Gastroesophageal sphincter (tissue), 4 donors: Measurements from ENCODE around the gene SUSD2. TPM values are rescaled to one million over a fixed set of nuclear protein-coding genes. Genes with fewer than 3 reads are reported as not detected.

Experiments used
- ATAC-seq: fragments of 150-250 bp; one replicate; pipeline ENCODE4 v1.9.1; 2016; ENCODE audit warnings: mild to moderate bottlenecking, moderate library complexity
- H3K27ac ChIP-seq, 4 donors: fragments of 200-600 bp; sonication (generic) in 3 of 4; 1 replicate in 3 of 4; 2 replicates in 1 of 4; pipeline ENCODE4 v1.5.1; 2016 to 2019
- H3K27me3 ChIP-seq: fragments of 200-600 bp; sonication (generic); one replicate; pipeline ENCODE4 v1.5.1; 2019
- H3K36me3 ChIP-seq, 2 donors: fragments of 200-600 bp; sonication (generic); one replicate each; pipeline ENCODE4 v1.5.1; 2019; ENCODE audit warnings: control low read depth in 1 of 2
- H3K4me1 ChIP-seq, 3 donors: fragments of 200-600 bp; sonication (generic); 1 replicate in 2 of 3; 2 replicates in 1 of 3; pipeline ENCODE4 v1.5.1; 2016 to 2019; ENCODE audit warnings: control low read depth in 2 of 3
- H3K4me3 ChIP-seq, 2 donors: fragments of 200-600 bp; sonication (generic); one replicate each; pipeline ENCODE4 v1.5.1; 2019; ENCODE audit warnings: mild to moderate bottlenecking in 1 of 2, moderate library complexity in 1 of 2
- H3K9me3 ChIP-seq, 3 donors: fragments of 200-600 bp; sonication (generic); one replicate each; pipeline ENCODE4 v1.5.1; 2017 to 2019; ENCODE audit warnings: control low read depth in 2 of 3
- EP300 ChIP-seq: sonication (generic); formaldehyde crosslinking; IDR thresholded peaks from one replicate; pipeline ENCODE4 v1.6.1; 2017; ENCODE audit warnings: antibody characterized with exemption, mild to moderate bottlenecking
- POLR2A ChIP-seq, 2 donors: fragments of 450-650 bp; IDR thresholded peaks; one replicate each; pipeline ENCODE4 v1.6.1; 2017; ENCODE audit warnings: antibody characterized with exemption in 2 of 2, mild to moderate bottlenecking in 2 of 2, moderate library complexity in 1 of 2
- POLR2AphosphoS5 ChIP-seq: sonication (generic); formaldehyde crosslinking; IDR thresholded peaks from one replicate; pipeline ENCODE4 v1.6.1; 2017; ENCODE audit warnings: antibody characterized with exemption
- WGBS, 2 donors: methylation state at CpG; one replicate each; pipeline ENCODE4 v1.1.5; 2018; ENCODE audit warnings: low coverage in 1 of 2; 5-methylcytosine and 5-hydroxymethylcytosine counted together
- total RNA-seq, 4 donors: library from RNA; depleted of rRNA; stranded (reverse); fragments of >200 nt; gene quantifications; one replicate each; pipeline ENCODE4 v1.1.0, GENCODE V29; 2016
- TF ChIP-seq, protein P1 (sequence below), 4 experiments: fragments of 200-600 bp in 2 of 4; fragments of 450-650 bp in 2 of 4; sonication (generic) in 1 of 4; IDR thresholded peaks; one replicate each; pipeline ENCODE4 v1.5.1; 2017 to 2019; ENCODE audit warnings: antibody characterized with exemption in 4 of 4, mild to moderate bottlenecking in 2 of 4, moderate library complexity in 2 of 4

Gene SUSD2
- total RNA-seq, 4 donors from 2014 or later = 2.4 to 5.0 (median 4.4) TPM

DNA sequence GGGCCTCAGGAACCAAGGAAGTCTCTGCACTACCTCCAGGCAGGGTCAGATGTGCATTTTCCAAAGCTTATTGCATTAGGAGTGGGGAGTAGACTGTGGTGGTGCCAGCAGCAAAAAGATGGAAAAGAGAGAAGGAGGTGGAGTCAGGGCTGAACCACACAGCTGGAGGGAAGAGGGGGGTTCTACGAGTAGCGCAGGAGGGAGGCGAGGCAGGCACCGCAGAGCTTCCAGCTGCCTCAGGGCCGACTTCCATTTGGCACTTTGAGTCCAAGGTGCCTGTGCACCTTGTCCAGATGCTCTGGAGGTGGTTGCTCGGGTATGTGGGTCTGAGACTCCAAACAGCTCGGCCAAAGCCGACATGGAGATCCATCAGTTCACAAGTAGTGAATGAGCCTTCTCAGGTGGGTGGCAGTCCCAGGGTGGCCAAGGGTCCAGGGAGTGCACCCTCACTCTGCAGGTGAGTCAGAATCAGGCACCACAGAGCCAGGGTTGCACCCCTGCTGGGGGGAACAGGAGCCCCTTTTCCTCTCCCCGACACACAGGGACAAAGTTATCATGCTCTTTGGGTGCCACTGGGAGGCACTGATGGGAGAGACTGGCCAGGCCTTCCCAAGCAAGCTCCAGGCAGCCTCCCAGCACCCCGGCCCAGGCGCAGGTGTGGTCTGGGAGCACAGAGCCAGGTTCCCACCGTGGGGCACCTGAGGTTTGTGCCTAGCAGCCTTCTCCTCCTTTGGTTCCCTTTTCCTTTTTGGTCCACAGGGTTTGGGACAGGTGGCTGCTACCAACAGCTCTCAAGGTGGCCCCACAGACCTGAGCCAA, 33.4 kb downstream of the SUSD2 start:
- Histone ChIP-seq H3K36me3 (peaks cover 0 to 6% of the 10 kb centered on the region in 2 donors), H3K9me3 (no peaks in the 10 kb centered on the region), H3K4me1 (no peaks in the 10 kb centered on the region), H3K4me3 (no peak overlapping the region), H3K27ac (no peak overlapping the region), H3K27me3 (no peaks in the 10 kb centered on the region)
- 80% methylated on average over 1 of the region's 12 CpGs; no CpG with 5 or more reads in 1 of the 2 donors for WGBS, 2 donors
- no peak for ATAC-seq
- no peak for TF ChIP-seq POLR2AphosphoS5
- TF ChIP-seq, protein P1, sequence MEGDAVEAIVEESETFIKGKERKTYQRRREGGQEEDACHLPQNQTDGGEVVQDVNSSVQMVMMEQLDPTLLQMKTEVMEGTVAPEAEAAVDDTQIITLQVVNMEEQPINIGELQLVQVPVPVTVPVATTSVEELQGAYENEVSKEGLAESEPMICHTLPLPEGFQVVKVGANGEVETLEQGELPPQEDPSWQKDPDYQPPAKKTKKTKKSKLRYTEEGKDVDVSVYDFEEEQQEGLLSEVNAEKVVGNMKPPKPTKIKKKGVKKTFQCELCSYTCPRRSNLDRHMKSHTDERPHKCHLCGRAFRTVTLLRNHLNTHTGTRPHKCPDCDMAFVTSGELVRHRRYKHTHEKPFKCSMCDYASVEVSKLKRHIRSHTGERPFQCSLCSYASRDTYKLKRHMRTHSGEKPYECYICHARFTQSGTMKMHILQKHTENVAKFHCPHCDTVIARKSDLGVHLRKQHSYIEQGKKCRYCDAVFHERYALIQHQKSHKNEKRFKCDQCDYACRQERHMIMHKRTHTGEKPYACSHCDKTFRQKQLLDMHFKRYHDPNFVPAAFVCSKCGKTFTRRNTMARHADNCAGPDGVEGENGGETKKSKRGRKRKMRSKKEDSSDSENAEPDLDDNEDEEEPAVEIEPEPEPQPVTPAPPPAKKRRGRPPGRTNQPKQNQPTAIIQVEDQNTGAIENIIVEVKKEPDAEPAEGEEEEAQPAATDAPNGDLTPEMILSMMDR (IDR thresholded peaks at IDR 0.05) = no peak
- no peak for TF ChIP-seq EP300
- no peak for TF ChIP-seq POLR2A (IDR thresholded peaks at IDR 0.05)

DNA sequence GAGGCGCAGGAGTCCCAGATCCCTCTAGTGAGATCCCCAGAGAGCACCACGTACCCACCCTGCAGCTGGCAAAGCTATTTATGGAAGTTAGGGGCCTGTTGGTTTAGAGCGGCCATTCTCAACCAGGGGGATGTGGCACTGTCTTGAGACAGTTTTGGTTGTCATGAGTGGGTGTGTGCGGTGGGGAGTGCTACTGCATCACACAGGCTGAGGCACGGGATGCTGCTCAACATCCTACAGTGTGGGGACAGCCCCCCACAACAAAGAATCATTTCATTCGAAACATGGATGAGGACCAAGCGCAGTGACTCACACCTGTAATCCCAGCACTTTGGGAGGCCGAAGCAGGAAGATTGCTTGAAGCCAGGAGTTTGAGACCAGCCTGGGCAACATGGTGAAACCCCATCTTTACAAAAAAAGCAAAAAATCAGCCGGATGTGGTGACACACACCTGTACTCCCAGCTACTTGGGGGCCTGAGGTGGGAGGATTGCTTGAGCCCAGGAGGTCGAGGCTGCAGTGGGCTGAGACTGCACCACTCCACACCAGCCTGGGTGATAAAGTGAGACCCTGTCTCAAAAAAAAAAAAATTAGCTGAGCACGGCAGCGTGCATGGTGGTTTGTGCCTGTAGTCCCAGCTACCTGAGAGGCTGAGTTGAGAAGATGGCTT, 35.4 kb downstream of the SUSD2 start:
- H3K4me3 ChIP-seq = no peak overlapping the region
- H3K36me3 ChIP-seq = peaks cover 0 to 13% of the 10 kb centered on the region in 2 donors
- no peaks in the 10 kb centered on the region for H3K27me3 ChIP-seq
- ATAC-seq = no peak
- TF ChIP-seq POLR2A (IDR thresholded peaks at IDR 0.05) (no peak), EP300 (no peak), POLR2AphosphoS5 (no peak)
- TF ChIP-seq, protein P1 (IDR thresholded peaks at IDR 0.05) = no peak
- H3K27ac ChIP-seq = no peak overlapping the region
- H3K9me3 ChIP-seq = no peaks in the 10 kb centered on the region
- 89 to 93% methylated on average over 7 to 8 of the region's 12 CpGs for WGBS, 2 donors
- H3K4me1 ChIP-seq = no peaks in the 10 kb centered on the region

DNA sequence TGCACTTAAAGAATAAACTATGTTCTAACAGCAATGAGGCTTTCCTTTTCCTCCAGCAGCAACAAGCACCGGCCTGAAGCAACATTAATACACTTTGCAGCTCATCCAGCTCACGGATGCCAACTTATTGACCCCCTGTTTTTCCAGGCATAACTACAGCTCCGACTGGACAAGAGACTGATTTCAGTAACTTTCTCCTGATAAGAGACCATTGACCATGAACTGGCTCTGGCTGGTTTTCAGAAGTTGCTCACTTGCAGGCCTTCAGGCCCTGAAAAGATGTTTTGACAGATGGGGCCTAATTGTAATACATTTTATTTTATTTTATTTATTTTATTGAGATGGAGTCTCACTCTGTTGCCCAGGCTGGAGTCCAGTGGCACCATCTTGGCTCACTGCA, 36.1 kb downstream of the SUSD2 start:
- Histone ChIP-seq H3K9me3 (no peaks in the 10 kb centered on the region), H3K27ac (no peak overlapping the region), H3K27me3 (no peaks in the 10 kb centered on the region), H3K4me1 (no peaks in the 10 kb centered on the region), H3K4me3 (no peak overlapping the region), H3K36me3 (peaks cover 0 to 13% of the 10 kb centered on the region in 2 donors)
- TF ChIP-seq EP300 = no peak
- no peak for TF ChIP-seq POLR2AphosphoS5
- TF ChIP-seq, protein P1 (IDR thresholded peaks at IDR 0.05) = no peak
- no peak for TF ChIP-seq POLR2A (IDR thresholded peaks at IDR 0.05)
- no peak for ATAC-seq
- WGBS, 2 donors = 83 to 89% methylated on average over 2 to 3 of the region's 3 CpGs

DNA sequence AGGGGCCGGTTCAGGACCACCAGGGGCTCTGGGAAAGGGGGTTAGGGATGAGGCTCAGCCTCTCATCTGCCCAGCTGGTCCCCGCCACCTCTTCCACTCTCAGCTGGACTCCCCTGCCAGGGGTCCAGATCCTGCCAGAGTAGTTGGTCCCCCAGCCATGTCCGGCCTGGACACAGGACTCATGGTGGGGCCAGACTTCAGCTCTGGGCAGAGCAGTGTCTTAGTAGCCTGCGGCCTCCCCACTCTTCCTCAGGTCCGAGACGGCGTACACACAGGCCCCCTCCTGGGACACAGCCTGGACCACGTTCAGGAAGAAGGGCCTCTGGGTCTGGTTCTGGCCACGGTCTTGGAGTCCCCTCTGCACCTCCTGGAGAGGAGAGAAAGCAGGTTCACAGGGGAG, 38.5 kb downstream of the SUSD2 start:
- ATAC-seq = no peak
- no CpG with 5 or more reads among the region's 9 CpGs for WGBS, 2 donors
- TF ChIP-seq, protein P1 (IDR thresholded peaks at IDR 0.05) = no peak
- TF ChIP-seq EP300 = no peak
- no peak for TF ChIP-seq POLR2A (IDR thresholded peaks at IDR 0.05)
- no peak for TF ChIP-seq POLR2AphosphoS5
- H3K27ac ChIP-seq = no peak overlapping the region
- H3K36me3 ChIP-seq = peaks cover 0 to 18% of the 10 kb centered on the region in 2 donors
- no peak overlapping the region for H3K4me3 ChIP-seq
- no peaks in the 10 kb centered on the region for H3K27me3 ChIP-seq
- no peaks in the 10 kb centered on the region for H3K4me1 ChIP-seq
- peaks cover 0 to 6% (median 0%) of the 10 kb centered on the region in 3 donors for H3K9me3 ChIP-seq
